Kidney (tissue), 14 donors: Measurements from ENCODE around the gene HOXB5. TPM values are rescaled to one million over a fixed set of nuclear protein-coding genes. Genes with fewer than 3 reads are reported as not detected.

Experiments
- DNase-seq, 5 donors: peaks; one replicate each; pipeline ENCODE4 v3.0.0-alpha.2; 2013 to 2020
- FAIRE-seq: peaks from 2 replicates; lab custom pipeline; 2012; peaks lifted over from hg19 to GRCh38; lab: Jason Lieb, UNC
- H3K27ac ChIP-seq, 2 donors: one replicate each; pipeline ENCODE4 v1.7.0; 2013; ENCODE audit warnings: low read depth in 2 of 2, low read length in 2 of 2, inconsistent platforms in 1 of 2
- H3K27me3 ChIP-seq: one replicate; pipeline ENCODE4 v1.7.1; 2013; ENCODE audit warnings: low read length, inconsistent platforms; ENCODE audit not compliant: control insufficient read depth, insufficient read depth
- H3K36me3 ChIP-seq, 3 donors: one replicate each; pipeline versions ENCODE4 v1.7.0 to v1.7.1; 2013; ENCODE audit warnings: low read length in 3 of 3, control low read depth in 1 of 3, inconsistent platforms in 1 of 3; ENCODE audit not compliant: insufficient read depth in 3 of 3, control insufficient read depth in 2 of 3
- H3K4me1 ChIP-seq, 3 donors: one replicate each; pipeline versions ENCODE4 v1.7.0 to v1.7.1; 2013; ENCODE audit warnings: low read length in 3 of 3, inconsistent platforms in 1 of 3, low read depth in 1 of 3; ENCODE audit not compliant: control insufficient read depth in 2 of 3, insufficient read depth in 2 of 3
- H3K4me3 ChIP-seq, 3 donors: one replicate each; pipeline versions ENCODE4 v1.7.0 to v1.8.1; 2013; ENCODE audit warnings: low read length in 3 of 3, control low read depth in 1 of 3, inconsistent platforms in 1 of 3
- H3K9ac ChIP-seq, 3 donors: one replicate each; pipeline versions ENCODE4 v1.7.0 to v1.7.1; 2013; ENCODE audit warnings: low read length in 3 of 3, control low read depth in 1 of 3, inconsistent platforms in 1 of 3
- H3K9me3 ChIP-seq, 3 donors: one replicate each; pipeline versions ENCODE4 v1.7.0 to v1.7.1; 2013; ENCODE audit warnings: low read length in 3 of 3, control low read depth in 1 of 3, inconsistent platforms in 1 of 3; ENCODE audit not compliant: control insufficient read depth in 2 of 3, insufficient read depth in 1 of 3
- intact Hi-C: fragments of 100-400 bp; cut with DNase I; formaldehyde crosslinking; loops from one replicate; pipeline ENCODE4 v1.11.1; 2022
- polyA plus RNA-seq: library from polyadenylated mRNA; stranded (reverse); fragments of 350-450 nt; fragmentation: Illumina TruSeq; extraction: RNeasy Lipid Tissue Mini Kit (QIAGEN cat#74804); gene quantifications from one replicate; pipeline ENCODE4 v1.2.3, GENCODE V29; 2014; ENCODE audit warnings: low read depth, low replicate concordance; ENCODE audit not compliant: insufficient read depth
- total RNA-seq: library from RNA; stranded (reverse); fragmentation: NEBNext Ultra II Directional; extraction: Animal tissue kit (Norgen Biotek cat#: 25700); gene quantifications from one replicate; pipeline ENCODE4 v1.2.1, GENCODE V29; 2021
- TF ChIP-seq, protein P1 (sequence below): IDR thresholded peaks from 3 replicates; pipeline ENCODE4 v1.5.1; 2012; ENCODE audit warnings: mild to moderate bottlenecking, moderate library complexity, borderline replicate concordance; ENCODE audit not compliant: insufficient read depth; ENCODE audit errors: extremely low read depth
- donor health status: control.
- donor health status: control.
- donor health status: control.
- donor health status: control.
- donor health status: control.
- donor health status: DM: yes; HTN: yes; CAD: no.
- donor health status: Normal renal cell carcinoma (clear cell type).

HOXB5 gene
- total and polyA plus RNA-seq, 2 donors from 2014 or later, result 12.3 to 27.0 TPM

DNA sequence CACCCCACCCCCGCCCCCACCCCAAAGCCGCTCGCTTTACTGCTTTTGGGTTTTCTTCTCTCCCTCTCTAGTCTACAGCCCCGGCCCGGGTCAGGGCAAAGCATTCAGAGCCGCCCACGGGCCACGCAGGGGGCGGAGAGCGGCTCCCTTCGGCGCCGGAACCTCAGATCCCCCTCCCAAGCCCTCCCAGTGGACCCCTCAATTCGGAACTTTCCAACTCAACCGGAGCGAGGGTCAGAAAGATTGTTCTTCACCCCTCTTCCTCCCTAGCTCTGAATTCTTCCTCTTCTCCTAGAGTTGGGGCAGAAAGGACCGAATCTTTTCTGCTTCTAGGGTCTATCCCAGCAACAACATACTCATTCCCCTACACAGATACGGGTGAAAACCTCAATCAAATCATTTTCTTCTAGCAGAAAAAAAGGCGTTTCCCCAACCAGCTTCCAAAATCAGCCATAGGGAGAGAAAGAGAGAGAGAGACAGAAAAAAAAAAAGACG is 49.7 kb downstream of the HOXB5 start:
- H3K4me3 ChIP-seq, result peak overlapping the region; percentile 85 to 89 (median 86)
- peak in 1 of 5 donors; percentile 63 for DNase-seq

DNA sequence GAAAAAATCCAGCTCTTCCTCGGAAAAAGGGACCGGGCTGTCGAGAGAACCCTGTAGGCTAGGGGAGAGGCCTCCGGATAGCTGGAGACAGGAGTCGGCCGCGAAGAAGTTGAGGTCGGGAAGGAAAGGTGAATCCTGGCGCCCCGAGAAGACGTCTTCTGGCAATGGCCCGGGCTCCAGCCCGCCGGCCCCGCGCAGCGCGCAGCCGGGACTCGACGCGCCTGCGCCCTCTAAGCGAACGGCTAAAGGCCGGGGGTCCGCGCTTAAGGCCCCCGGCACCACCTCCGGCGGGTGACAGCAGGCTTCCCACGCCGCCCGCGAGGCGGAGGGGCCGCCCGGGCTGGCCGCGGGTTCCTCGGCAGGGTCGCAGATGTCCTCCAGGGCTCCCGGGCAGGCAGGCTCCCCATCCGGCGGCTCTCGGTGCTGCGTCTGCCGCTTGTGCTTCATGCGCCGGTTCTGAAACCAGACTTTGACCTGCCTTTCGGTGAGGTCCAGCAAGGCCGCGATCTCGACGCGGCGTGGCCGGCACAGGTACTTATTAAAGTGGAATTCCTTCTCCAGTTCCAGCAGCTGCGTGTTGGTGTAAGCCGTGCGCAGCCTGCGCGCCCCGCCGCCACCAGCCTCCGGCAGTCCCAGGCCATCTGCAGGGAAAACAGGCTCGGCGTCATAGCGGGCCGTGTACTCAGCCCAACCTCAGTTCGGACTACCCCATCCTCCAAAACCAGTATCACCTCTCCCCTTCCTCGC is 50.3 kb downstream of the HOXB5 start:
- peak overlapping the region; percentile 85 to 89 (median 86) for H3K4me3 ChIP-seq
- H3K27ac ChIP-seq, result peak overlapping the region; percentile 95 to 96
- no peaks in the 10 kb centered on the region for H3K9me3 ChIP-seq
- H3K36me3 ChIP-seq, result no peaks in the 10 kb centered on the region
- H3K9ac ChIP-seq, result peak overlapping the region; percentile 90 to 99 (median 92)
- intact Hi-C loops, result loop anchor here (5.0 kb wide), 1 partner anchor 34 kb away; the partner anchor contains the start of gene HOXB4
- TF ChIP-seq, protein P1, sequence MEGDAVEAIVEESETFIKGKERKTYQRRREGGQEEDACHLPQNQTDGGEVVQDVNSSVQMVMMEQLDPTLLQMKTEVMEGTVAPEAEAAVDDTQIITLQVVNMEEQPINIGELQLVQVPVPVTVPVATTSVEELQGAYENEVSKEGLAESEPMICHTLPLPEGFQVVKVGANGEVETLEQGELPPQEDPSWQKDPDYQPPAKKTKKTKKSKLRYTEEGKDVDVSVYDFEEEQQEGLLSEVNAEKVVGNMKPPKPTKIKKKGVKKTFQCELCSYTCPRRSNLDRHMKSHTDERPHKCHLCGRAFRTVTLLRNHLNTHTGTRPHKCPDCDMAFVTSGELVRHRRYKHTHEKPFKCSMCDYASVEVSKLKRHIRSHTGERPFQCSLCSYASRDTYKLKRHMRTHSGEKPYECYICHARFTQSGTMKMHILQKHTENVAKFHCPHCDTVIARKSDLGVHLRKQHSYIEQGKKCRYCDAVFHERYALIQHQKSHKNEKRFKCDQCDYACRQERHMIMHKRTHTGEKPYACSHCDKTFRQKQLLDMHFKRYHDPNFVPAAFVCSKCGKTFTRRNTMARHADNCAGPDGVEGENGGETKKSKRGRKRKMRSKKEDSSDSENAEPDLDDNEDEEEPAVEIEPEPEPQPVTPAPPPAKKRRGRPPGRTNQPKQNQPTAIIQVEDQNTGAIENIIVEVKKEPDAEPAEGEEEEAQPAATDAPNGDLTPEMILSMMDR, result no peak
- H3K4me1 ChIP-seq, result peaks cover 7 to 29% (median 25%) of the 10 kb centered on the region in 3 donors
- FAIRE-seq (no peak), DNase-seq (peak in 4 of 5 donors; percentile 51 to 74 (median 65))
- H3K27me3 ChIP-seq, result no peaks in the 10 kb centered on the region

More for the DNA sequence above, 49.7 kb downstream of the HOXB5 start:
- peaks cover 9 to 32% (median 29%) of the 10 kb centered on the region in 3 donors for H3K4me1 ChIP-seq
- TF ChIP-seq, protein P1, result no peak
- peak overlapping the region; percentile 91 to 99 (median 92) for H3K9ac ChIP-seq
- no peaks in the 10 kb centered on the region for H3K27me3 ChIP-seq
- H3K36me3 ChIP-seq, result no peaks in the 10 kb centered on the region
- H3K9me3 ChIP-seq, result no peaks in the 10 kb centered on the region
- FAIRE-seq, result no peak
- intact Hi-C loops, result loop anchor here (5.0 kb wide), 1 partner anchor 33 kb away; the partner anchor contains the start of gene HOXB4
- peak overlapping the region; percentile 95 to 96 for H3K27ac ChIP-seq

DNA sequence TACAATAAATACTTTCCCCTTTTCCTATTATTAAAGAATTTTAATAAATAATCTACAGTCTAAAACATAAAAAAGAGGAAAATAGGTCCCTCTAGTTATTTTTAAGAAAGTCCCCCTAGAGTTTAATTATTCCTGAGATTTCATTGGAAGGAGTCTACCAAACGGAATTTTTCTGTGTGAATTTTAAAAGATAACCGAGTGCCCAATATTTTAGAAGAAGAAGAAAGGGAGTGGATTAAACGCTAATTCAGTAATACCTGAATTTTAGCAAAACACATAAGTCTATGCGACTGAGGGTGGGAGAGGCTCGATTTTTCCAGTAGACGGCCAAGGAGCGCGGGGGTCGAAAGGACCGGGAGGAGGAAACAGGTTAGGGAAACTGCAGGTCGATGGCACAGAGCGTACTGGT is 50.9 kb downstream of the HOXB5 start:
- H3K9me3 ChIP-seq, result no peaks in the 10 kb centered on the region
- H3K27ac ChIP-seq, result peak overlapping the region; percentile 95 to 98
- FAIRE-seq (no peak), DNase-seq (no peak)
- intact Hi-C loops, result loop anchor here (5.0 kb wide), 1 partner anchor 35 kb away; the partner anchor contains the start of gene HOXB4
- peaks cover 7 to 25% (median 19%) of the 10 kb centered on the region in 3 donors for H3K4me1 ChIP-seq
- H3K27me3 ChIP-seq, result no peaks in the 10 kb centered on the region
- no peaks in the 10 kb centered on the region for H3K36me3 ChIP-seq
- TF ChIP-seq, protein P1, result no peak
- peak overlapping the region; percentile 88 to 99 (median 90) for H3K9ac ChIP-seq
- H3K4me3 ChIP-seq, result peak overlapping the region; percentile 68 to 89 (median 85)
